ENCODE measurements around the gene ALG9.

GRCh38 chr11:111743700-111744099, 127.7 kb downstream of the ALG9 start:
- TF ChIP-seq POLR2A (IDR thresholded peaks at IDR 0.05) (no peak), EP300 (IDR thresholded peaks at IDR 0.05) (no peak)
- TF ChIP-seq, protein P1, sequence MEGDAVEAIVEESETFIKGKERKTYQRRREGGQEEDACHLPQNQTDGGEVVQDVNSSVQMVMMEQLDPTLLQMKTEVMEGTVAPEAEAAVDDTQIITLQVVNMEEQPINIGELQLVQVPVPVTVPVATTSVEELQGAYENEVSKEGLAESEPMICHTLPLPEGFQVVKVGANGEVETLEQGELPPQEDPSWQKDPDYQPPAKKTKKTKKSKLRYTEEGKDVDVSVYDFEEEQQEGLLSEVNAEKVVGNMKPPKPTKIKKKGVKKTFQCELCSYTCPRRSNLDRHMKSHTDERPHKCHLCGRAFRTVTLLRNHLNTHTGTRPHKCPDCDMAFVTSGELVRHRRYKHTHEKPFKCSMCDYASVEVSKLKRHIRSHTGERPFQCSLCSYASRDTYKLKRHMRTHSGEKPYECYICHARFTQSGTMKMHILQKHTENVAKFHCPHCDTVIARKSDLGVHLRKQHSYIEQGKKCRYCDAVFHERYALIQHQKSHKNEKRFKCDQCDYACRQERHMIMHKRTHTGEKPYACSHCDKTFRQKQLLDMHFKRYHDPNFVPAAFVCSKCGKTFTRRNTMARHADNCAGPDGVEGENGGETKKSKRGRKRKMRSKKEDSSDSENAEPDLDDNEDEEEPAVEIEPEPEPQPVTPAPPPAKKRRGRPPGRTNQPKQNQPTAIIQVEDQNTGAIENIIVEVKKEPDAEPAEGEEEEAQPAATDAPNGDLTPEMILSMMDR (IDR thresholded peaks at IDR 0.05) = no peak

Data from ovary (tissue), 3 donors.